Endothelial cell (in vitro differentiated cells): ENCODE results near the gene ANKRD33B. TPM values are rescaled to one million over a fixed set of nuclear protein-coding genes. Genes with fewer than 3 reads are reported as not detected.
"Not testable (repeated sequence)": the region's sequence is repeated elsewhere in the genome, so short reads cannot be mapped to it uniquely, and the experiment has no call there.

Experiments used
- DNase-seq: peaks from one replicate; pipeline ENCODE4 v3.0.0; 2021; ENCODE audit warnings: low spot score
- H3K27ac Mint-ChIP-seq: one replicate; pipeline ENCODE4 v1.8.0; 2021; ENCODE audit warnings: mixed read lengths, inconsistent platforms; ENCODE audit not compliant: unreplicated experiment
- H3K27me3 Mint-ChIP-seq: one replicate; pipeline ENCODE4 v1.8.0; 2021; ENCODE audit warnings: mild to moderate bottlenecking, moderate library complexity, mixed read lengths, inconsistent platforms; ENCODE audit not compliant: unreplicated experiment
- H3K36me3 Mint-ChIP-seq: one replicate; pipeline ENCODE4 v1.8.0; 2021; ENCODE audit warnings: mild to moderate bottlenecking, low read depth, mixed read lengths, inconsistent platforms; ENCODE audit not compliant: unreplicated experiment
- H3K4me1 Mint-ChIP-seq: one replicate; pipeline ENCODE4 v1.8.0; 2021; ENCODE audit warnings: mild to moderate bottlenecking, mixed read lengths, inconsistent platforms; ENCODE audit not compliant: unreplicated experiment
- H3K4me3 Mint-ChIP-seq: one replicate; pipeline ENCODE4 v1.8.0; 2021; ENCODE audit warnings: mild to moderate bottlenecking, mixed read lengths, inconsistent platforms; ENCODE audit not compliant: unreplicated experiment
- H3K9me3 Mint-ChIP-seq: one replicate; pipeline ENCODE4 v1.8.0; 2021; ENCODE audit warnings: mixed read lengths, inconsistent platforms; ENCODE audit not compliant: unreplicated experiment
- CTCF ChIP-seq: fragments of 200-600 bp; sonication (generic); IDR thresholded peaks from one replicate; pipeline ENCODE4 v1.5.0; 2021; ENCODE audit warnings: antibody characterized with exemption; ENCODE audit not compliant: unreplicated experiment
- total RNA-seq: library from RNA; stranded (reverse); fragmentation: NEBNext Ultra II Directional; extraction: Animal tissue kit (Norgen Biotek cat#: 25700); gene quantifications from one replicate; pipeline ENCODE4 v1.2.1, GENCODE V29; 2021; ENCODE audit not compliant: unreplicated experiment

The ANKRD33B gene
- total RNA-seq, 1 donor from 2014 or later: 7.0 TPM

- Mint-ChIP-seq H3K4me3 (no peak overlapping the region), H3K9me3 (no peaks in the 10 kb centered on the region), H3K4me1 (no peaks in the 10 kb centered on the region), H3K27ac (no peak overlapping the region), H3K36me3 (no peaks in the 10 kb centered on the region), H3K27me3 (no peaks in the 10 kb centered on the region)
- no peak for TF ChIP-seq CTCF
- no peak for DNase-seq
Measured at GRCh38 chr5:10601246-10602030, 37.6 kb downstream of the ANKRD33B start.

GRCh38 chr5:10602031-10602806 lies 38.3 kb downstream of the ANKRD33B start:
- Mint-ChIP-seq H3K9me3 (no peaks in the 10 kb centered on the region), H3K4me3 (no peak overlapping the region), H3K36me3 (no peaks in the 10 kb centered on the region), H3K27ac (no peak overlapping the region), H3K27me3 (no peaks in the 10 kb centered on the region), H3K4me1 (peaks cover 2% of the 10 kb centered on the region)
- TF ChIP-seq CTCF: no peak
- DNase-seq: no peak

- no peak for TF ChIP-seq CTCF
- no peaks in the 10 kb centered on the region for H3K9me3 Mint-ChIP-seq
- peaks cover 12% of the 10 kb centered on the region for H3K4me1 Mint-ChIP-seq
- no peaks in the 10 kb centered on the region for H3K27me3 Mint-ChIP-seq
- no peak overlapping the region for H3K27ac Mint-ChIP-seq
- H3K36me3 Mint-ChIP-seq: no peaks in the 10 kb centered on the region
- no peak for DNase-seq
- no peak overlapping the region for H3K4me3 Mint-ChIP-seq
Measured at GRCh38 chr5:10604975-10605374, 41.1 kb downstream of the ANKRD33B start.

- H3K27ac Mint-ChIP-seq: not testable (repeated sequence)
Measured at GRCh38 chr5:10606632-10607022, 42.8 kb downstream of the ANKRD33B start.

GRCh38 chr5:10607023-10607665 lies 43.3 kb downstream of the ANKRD33B start:
- Mint-ChIP-seq H3K4me1 (peaks cover 12% of the 10 kb centered on the region), H3K9me3 (no peaks in the 10 kb centered on the region), H3K36me3 (no peaks in the 10 kb centered on the region), H3K27me3 (no peaks in the 10 kb centered on the region), H3K27ac (no peak overlapping the region), H3K4me3 (no peak overlapping the region)
- DNase-seq: peak; percentile 31
- no peak for TF ChIP-seq CTCF

More at GRCh38 chr5:10606632-10607022, 42.8 kb downstream of the ANKRD33B start:
- not testable (repeated sequence) for DNase-seq, H3K4me3 Mint-ChIP-seq, H3K36me3 Mint-ChIP-seq, H3K27me3 Mint-ChIP-seq, H3K9me3 Mint-ChIP-seq
- H3K4me1 Mint-ChIP-seq: peaks cover 12% of the 10 kb centered on the region
